HUES48 (cell line): ENCODE data around the gene TSPAN16.
A peak's percentile ranks its signal among the peaks of the same experiment; 100 is the strongest.

Experiments used
- H3K27ac ChIP-seq: one replicate; pipeline ENCODE4 v1.7.0; 2013; ENCODE audit warnings: low read depth, low read length, inconsistent platforms
- H3K27me3 ChIP-seq: 2 replicates; pipeline ENCODE4 v1.6.1; 2013; ENCODE audit warnings: mild to moderate bottlenecking, low read length; ENCODE audit not compliant: control insufficient read depth, insufficient read depth
- H3K36me3 ChIP-seq: 2 replicates; pipeline ENCODE4 v1.6.1; 2013; ENCODE audit warnings: low read length; ENCODE audit not compliant: control insufficient read depth, insufficient read depth
- H3K4me1 ChIP-seq: 2 replicates; pipeline ENCODE4 v1.6.1; 2013; ENCODE audit warnings: mild to moderate bottlenecking, low read length; ENCODE audit not compliant: control insufficient read depth, insufficient read depth
- H3K4me3 ChIP-seq: 2 replicates; pipeline ENCODE4 v1.5.1; 2013; ENCODE audit warnings: mild to moderate bottlenecking, low read depth, low read length
- H3K9ac ChIP-seq: 2 replicates; pipeline ENCODE4 v1.6.1; 2013; ENCODE audit warnings: mild to moderate bottlenecking, low read depth, low read length, moderate library complexity
- H3K9me3 ChIP-seq: 2 replicates; pipeline ENCODE4 v1.6.1; 2013; ENCODE audit warnings: low read length; ENCODE audit not compliant: control insufficient read depth, insufficient read depth

TSPAN16 gene

GRCh38 chr19:11260996-11261395 is 35.0 kb upstream of the TSPAN16 start:
- H3K27me3 ChIP-seq = no peaks in the 10 kb centered on the region
- H3K4me3 ChIP-seq = peak overlapping the region; percentile 77
- no peak overlapping the region for H3K27ac ChIP-seq
- no peaks in the 10 kb centered on the region for H3K9me3 ChIP-seq
- no peaks in the 10 kb centered on the region for H3K4me1 ChIP-seq
- no peak overlapping the region for H3K9ac ChIP-seq
- H3K36me3 ChIP-seq = no peaks in the 10 kb centered on the region

DNA sequence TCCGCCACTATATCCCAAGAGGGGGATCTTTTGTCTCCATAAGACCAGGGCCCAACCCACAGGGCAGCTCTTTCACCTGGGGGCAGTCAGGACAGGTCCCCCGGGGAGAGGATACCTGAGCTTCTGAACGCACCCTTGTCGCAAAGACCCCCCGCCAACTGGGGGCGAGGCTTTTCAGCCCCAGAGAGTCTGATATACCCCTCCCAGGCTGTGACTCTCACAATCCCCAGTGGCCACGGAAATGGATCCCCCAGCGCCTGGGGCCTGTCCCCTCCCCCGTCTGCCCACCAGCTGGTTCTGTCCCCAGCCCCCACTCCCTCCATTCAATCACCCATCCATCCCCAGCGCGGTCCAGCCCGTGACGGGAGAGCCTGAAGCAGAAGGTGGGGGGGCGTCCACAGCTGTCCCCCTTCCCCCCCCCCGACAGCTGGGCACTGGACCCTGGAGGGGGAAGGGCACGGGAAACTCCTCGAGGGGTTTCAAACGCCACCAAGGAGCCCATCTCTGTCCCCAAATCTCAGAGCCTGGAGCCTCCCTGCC is 34.5 kb upstream of the TSPAN16 start:
- no peaks in the 10 kb centered on the region for H3K36me3 ChIP-seq
- H3K9me3 ChIP-seq = no peaks in the 10 kb centered on the region
- peak overlapping the region; percentile 77 for H3K4me3 ChIP-seq
- no peak overlapping the region; the same call in 1 of the 2 replicates for H3K9ac ChIP-seq
- H3K4me1 ChIP-seq = no peaks in the 10 kb centered on the region
- no peaks in the 10 kb centered on the region for H3K27me3 ChIP-seq
- H3K27ac ChIP-seq = peak overlapping the region; percentile 28

GRCh38 chr19:11261971-11262839 is 33.8 kb upstream of the TSPAN16 start, which contains the start of gene DOCK6:
Gene DOCK6, minus strand, starts transcription at chr19:11262524. Its CDS starts 84 bp downstream, at chr19:11262440.
- Histone ChIP-seq H3K36me3 (no peaks in the 10 kb centered on the region), H3K9ac (no peak within 1 kb of the TSS; the same call in 1 of the 2 replicates), H3K27me3 (no peaks in the 10 kb centered on the region), H3K27ac (peak within 1 kb of the TSS; percentile 28), H3K4me1 (no peaks in the 10 kb centered on the region), H3K4me3 (peak within 1 kb of the TSS; percentile 77), H3K9me3 (no peaks in the 10 kb centered on the region)

DNA sequence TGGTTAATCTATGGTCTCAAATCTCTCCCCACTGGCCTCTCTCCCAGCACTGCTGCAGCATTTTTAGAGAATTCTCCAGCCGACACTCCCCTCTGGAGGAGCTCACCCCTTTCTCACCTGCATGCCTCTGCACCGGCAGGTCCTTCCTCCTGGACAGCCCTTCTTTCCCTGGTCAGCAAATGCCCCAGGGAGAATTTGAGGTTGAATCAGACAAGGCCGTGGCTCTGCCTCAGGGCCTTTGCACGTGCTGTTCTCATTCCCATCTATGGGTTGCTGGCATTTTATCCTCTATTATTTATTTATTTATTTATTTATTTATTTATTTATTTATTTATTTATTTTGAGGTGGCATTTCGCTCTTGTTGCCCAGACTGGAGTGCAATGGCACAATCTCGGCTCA is 32.2 kb upstream of the TSPAN16 start:
- Histone ChIP-seq H3K4me3 (no peak overlapping the region), H3K27ac (no peak overlapping the region), H3K27me3 (no peaks in the 10 kb centered on the region), H3K9ac (no peak overlapping the region), H3K9me3 (no peaks in the 10 kb centered on the region), H3K36me3 (no peaks in the 10 kb centered on the region), H3K4me1 (no peaks in the 10 kb centered on the region)

DNA sequence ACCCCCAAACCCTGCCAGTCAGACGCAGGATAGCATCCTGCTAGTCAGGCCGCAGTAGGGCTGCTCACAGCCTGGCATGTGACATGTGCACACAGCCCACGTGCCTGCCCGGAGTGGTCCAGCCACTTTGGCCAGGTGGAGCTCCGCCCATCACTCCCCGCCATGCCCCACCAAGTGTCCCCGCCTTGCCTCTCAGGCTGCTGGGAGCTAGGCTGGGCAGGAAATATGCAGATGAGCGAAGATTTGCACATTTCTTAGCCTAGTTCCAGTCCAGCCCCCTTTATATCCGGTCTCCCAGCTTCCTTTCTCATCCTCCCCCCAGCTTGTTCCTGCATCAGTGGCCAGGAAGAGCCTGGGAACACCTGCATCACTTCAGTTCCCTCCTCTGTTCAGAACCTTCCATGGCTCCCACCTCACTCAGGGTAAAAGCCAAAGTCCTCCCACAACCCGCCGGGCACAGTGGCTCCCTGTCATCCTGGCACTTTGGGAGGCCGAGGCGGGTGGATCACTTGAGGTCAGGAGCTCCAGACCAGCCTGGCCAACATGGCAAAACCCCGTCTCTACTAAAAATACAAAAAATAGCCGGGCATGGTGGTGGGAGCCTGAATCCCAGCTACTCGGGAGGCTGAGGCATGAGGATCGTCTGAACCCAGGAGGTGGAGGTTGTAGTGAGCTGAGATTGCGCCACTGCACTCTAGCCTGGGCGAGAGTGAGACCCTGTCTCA is 31.3 kb upstream of the TSPAN16 start:
- H3K36me3 ChIP-seq = no peaks in the 10 kb centered on the region
- H3K4me1 ChIP-seq = no peaks in the 10 kb centered on the region
- H3K27ac ChIP-seq = no peak overlapping the region
- no peak overlapping the region for H3K4me3 ChIP-seq
- no peak overlapping the region for H3K9ac ChIP-seq
- H3K27me3 ChIP-seq = no peaks in the 10 kb centered on the region
- no peaks in the 10 kb centered on the region for H3K9me3 ChIP-seq

DNA sequence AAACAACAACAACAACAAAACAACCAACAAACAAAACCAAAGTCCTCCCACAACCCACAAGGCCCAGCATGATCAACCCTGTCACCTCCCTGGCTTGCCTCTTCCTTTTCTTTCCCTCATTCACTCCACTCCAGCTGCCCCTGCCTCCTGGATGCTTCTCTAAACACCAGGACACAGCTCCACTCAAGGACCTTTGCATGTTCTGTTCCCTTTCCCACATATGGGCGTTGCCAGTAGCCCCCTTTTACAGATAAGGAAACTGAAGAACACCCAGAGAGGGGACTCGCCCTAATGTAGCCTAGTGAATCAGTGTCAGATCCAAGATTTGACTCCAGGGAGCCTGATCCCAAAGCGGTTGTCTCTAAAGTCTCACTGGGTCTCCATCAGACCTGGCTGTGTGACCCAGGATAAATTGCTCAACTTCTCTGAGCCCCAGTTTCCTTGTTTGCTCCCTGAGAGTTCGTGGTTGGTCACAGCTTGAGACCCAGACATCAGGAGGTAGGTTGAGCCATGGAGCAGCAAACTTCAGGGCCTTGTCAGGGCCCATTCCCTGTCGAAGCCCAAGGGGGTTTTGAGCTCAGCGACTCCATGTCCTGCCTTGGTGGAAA is 30.7 kb upstream of the TSPAN16 start:
- no peak overlapping the region for H3K9ac ChIP-seq
- H3K27ac ChIP-seq = no peak overlapping the region
- H3K27me3 ChIP-seq = no peaks in the 10 kb centered on the region
- no peaks in the 10 kb centered on the region for H3K36me3 ChIP-seq
- no peaks in the 10 kb centered on the region for H3K9me3 ChIP-seq
- H3K4me3 ChIP-seq = no peak overlapping the region
- no peaks in the 10 kb centered on the region for H3K4me1 ChIP-seq

DNA sequence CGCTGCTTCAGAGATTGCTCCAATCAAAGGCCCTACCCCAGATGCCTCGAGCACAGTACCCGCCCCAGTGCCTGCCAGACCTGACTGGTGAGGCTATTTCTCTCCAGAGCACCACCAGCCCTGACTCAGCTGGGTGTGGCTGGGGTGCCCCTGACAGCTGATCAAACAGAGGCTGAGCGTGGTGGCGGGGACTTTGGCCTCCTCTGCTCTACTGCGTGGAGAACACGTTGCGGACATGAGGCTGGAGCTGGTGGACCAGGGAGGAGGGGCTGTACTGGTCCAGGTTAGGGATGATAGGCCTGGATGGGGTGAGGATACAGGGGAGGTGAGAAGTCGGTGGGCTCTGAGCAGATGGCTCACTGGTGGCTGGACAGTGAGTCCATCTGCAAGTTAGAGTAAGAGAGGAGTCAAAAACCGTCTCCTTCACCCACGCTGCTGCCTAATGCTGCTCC is 30.1 kb upstream of the TSPAN16 start:
- no peaks in the 10 kb centered on the region for H3K4me1 ChIP-seq
- no peak overlapping the region for H3K9ac ChIP-seq

DNA sequence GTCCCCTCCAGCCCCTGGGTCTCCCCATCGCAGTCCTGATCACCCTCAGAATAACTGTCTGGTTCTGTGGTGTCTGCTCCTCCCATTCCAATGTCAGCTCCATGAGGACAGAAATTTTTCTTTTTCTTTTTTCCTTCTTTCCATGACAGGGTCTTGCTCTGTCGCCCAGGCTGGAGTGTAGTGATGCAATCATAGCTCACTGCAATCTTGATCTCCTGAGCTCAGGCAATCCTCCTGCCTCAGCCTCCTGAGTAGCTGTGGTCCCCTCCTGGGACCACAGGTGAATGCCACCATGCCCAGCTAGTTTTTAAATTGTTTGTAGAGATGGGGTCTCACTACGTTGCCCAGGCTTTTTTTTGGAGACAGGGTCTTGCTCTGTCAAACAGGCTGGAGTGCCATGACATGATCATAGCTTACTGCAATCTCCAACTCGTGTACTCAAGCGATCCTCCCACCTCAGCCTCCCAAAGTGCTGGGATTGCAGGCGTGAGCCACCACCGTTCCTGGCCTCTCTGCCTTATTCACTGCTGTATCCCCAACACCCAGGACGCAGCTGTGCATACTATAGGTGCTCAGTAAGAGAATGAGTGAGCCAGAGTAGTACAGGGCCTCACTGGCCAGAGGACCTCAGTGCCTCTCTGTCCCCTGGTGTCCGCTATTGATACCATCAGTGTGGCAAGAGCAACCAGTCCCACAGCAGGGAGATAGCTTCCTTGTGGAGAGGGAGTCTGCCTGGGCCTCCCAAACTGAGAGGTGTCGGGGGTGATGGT is 28.5 kb upstream of the TSPAN16 start:
- Histone ChIP-seq H3K4me1 (no peaks in the 10 kb centered on the region), H3K27ac (no peak overlapping the region), H3K9me3 (no peaks in the 10 kb centered on the region), H3K27me3 (no peaks in the 10 kb centered on the region), H3K9ac (no peak overlapping the region), H3K4me3 (no peak overlapping the region), H3K36me3 (no peaks in the 10 kb centered on the region)

More for the DNA sequence above, 30.1 kb upstream of the TSPAN16 start:
- no peak overlapping the region for H3K27ac ChIP-seq
- no peak overlapping the region for H3K4me3 ChIP-seq
- no peaks in the 10 kb centered on the region for H3K27me3 ChIP-seq
- no peaks in the 10 kb centered on the region for H3K9me3 ChIP-seq
- no peaks in the 10 kb centered on the region for H3K36me3 ChIP-seq

DNA sequence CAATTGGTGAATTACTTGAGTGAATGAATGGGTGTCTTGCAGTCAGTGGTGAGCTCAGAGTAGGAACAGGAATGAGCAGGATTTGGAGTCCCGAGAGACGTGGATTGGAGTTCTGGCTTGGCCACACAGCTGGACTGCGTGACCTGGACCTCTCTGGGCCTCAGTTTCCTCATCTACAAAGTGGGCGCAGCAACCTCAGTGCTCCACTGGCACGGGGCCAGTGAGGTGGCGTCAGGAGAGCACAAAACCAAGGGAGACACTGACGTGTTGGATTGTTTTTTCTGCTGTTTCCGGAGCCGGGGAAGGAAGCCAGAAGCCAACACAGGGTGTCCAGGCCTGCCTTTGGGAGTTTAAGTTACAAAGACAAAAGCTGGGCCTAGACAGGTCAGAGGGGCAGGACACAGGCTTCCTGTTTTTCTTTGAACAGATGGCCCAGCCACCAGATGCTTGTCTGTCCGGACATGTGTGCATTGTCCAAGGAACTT is 27.1 kb upstream of the TSPAN16 start:
- no peaks in the 10 kb centered on the region for H3K27me3 ChIP-seq
- H3K9me3 ChIP-seq = no peaks in the 10 kb centered on the region
- no peaks in the 10 kb centered on the region for H3K36me3 ChIP-seq
- no peaks in the 10 kb centered on the region for H3K4me1 ChIP-seq
- no peak overlapping the region for H3K27ac ChIP-seq
- H3K9ac ChIP-seq = no peak overlapping the region
- H3K4me3 ChIP-seq = no peak overlapping the region

DNA sequence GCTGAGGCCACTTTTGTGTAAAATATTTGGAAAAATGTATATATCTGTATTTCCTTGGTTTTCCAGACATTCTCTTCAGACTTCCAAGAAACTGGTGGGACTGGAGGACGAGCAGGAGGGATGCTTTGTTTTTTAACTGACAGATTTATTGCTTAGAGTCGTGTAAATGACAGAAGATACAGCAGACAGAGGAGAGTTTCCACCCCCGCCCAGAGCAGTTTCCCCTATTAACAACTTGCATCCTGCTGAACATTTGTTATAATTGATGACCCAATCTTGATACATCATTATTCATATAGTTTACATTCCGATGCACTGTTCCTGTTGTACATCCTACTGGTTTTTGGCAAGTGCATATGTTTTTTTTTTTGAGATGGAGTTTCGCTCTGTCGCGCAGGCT is 26.6 kb upstream of the TSPAN16 start:
- Histone ChIP-seq H3K36me3 (no peaks in the 10 kb centered on the region), H3K4me3 (no peak overlapping the region), H3K27ac (no peak overlapping the region), H3K27me3 (no peaks in the 10 kb centered on the region), H3K9ac (no peak overlapping the region), H3K4me1 (no peaks in the 10 kb centered on the region), H3K9me3 (no peaks in the 10 kb centered on the region)
